HG03097 (cell line): ENCODE results near the gene FAM186B.

ENCODE experiments used
- ATAC-seq: cut with Tn5 transposase; IDR thresholded peaks from one replicate; pipeline ENCODE4 v1.9.1; 2021; ENCODE audit not compliant: unreplicated experiment, low FRiP score

FAM186B gene

GRCh38 chr12:49577589-49578315, 27.7 kb downstream of the FAM186B start:
- ATAC-seq, result no peak

GRCh38 chr12:49568442-49569162, 36.8 kb downstream of the FAM186B start:
- peak; percentile 6 for ATAC-seq

GRCh38 chr12:49567611-49568441, 37.6 kb downstream of the FAM186B start, which contains the start of gene MCRS1:
Gene MCRS1 (minus strand): TSS chr12:49568142. CDS start chr12:49566731, 1,411 bp downstream.
- ATAC-seq, result peak; percentile 69

GRCh38 chr12:49567302-49567610, 38.2 kb downstream of the FAM186B start:
- ATAC-seq, result no peak

GRCh38 chr12:49566361-49566760, 39.1 kb downstream of the FAM186B start:
- no peak for ATAC-seq

GRCh38 chr12:49565406-49566265, 39.8 kb downstream of the FAM186B start:
- no peak for ATAC-seq

- ATAC-seq, result no peak
Observed at GRCh38 chr12:49564686-49565405, 40.6 kb downstream of the FAM186B start.

- ATAC-seq, result no peak
Observed at GRCh38 chr12:49563951-49564685, 41.3 kb downstream of the FAM186B start.

- no peak for ATAC-seq
Observed at GRCh38 chr12:49562831-49563230, 42.6 kb downstream of the FAM186B start.

- ATAC-seq, result no peak
Observed at GRCh38 chr12:49562233-49562632, 43.2 kb downstream of the FAM186B start.

GRCh38 chr12:49560695-49561094, 44.7 kb downstream of the FAM186B start:
- no peak for ATAC-seq

GRCh38 chr12:49559011-49559675, 46.3 kb downstream of the FAM186B start:
- ATAC-seq, result no peak

GRCh38 chr12:49558526-49558925, 46.9 kb downstream of the FAM186B start:
- no peak for ATAC-seq

- no peak for ATAC-seq
Observed at GRCh38 chr12:49557917-49558215, 47.6 kb downstream of the FAM186B start.

- ATAC-seq, result no peak
Observed at GRCh38 chr12:49557187-49557916, 48.1 kb downstream of the FAM186B start.

GRCh38 chr12:49556391-49557186, 48.9 kb downstream of the FAM186B start:
- no peak for ATAC-seq
